Measurements from ENCODE around the gene MBTPS1.

DNA sequence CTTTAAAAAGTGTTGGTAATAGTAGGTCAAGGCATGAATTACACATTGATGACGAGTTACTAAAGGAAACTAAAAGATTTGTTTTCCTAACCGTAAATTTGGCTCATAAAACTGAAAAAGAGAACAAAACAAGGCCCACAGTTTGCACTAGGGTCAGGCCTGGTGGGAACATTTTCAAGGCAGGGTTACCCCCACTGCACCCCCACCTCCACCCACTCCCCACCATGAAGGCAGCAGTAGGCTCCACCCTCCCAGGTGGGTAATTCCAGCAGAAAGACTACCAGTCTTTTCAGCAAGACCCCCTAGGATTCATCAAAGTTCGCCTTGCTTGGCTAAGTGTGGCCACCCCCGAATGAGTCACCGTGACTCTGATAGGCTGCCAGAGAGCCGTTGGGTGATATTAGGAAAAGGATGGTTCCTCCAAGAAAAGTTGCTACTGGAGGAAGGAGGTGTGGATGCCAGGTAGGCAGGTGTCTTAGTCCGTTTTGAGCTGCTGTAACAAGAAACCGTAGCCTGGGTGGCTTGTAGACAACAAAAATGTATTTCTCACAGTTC lies 37.0 kb upstream of the MBTPS1 start:
- TF ChIP-seq CTCF (IDR thresholded peaks at IDR 0.05) (no peak), POLR2A (IDR thresholded peaks at IDR 0.05) (no peak), EP300 (IDR thresholded peaks at IDR 0.05) (no peak)
